Measurements from ENCODE around the gene RAB40C. TPM values are rescaled to one million over a fixed set of nuclear protein-coding genes. Genes with fewer than 3 reads are reported as not detected.

Gene RAB40C
- total and polyA plus RNA-seq, 9 of the 15 experiments (the other 6 are each of a cell fraction or from before 2014, with no cell fraction given), result 0.17 to 23.4 (median 8.7) TPM

GRCh38 chr16:673399-673991, 83.6 kb downstream of the RAB40C start:
- Histone ChIP-seq H3K9me1 (ENCODE audit: control insufficient read depth, insufficient read depth, low read length) (no peaks in the 10 kb centered on the region), H3K9me3 (replicated peaks; ENCODE audit: control insufficient read depth, insufficient read depth, low read depth, low read length) (no peaks in the 10 kb centered on the region), H3K4me1 (replicated peaks in 1 of 2; ENCODE audit: control insufficient read depth in 2 of 2, insufficient read depth in 2 of 2, low read length in 2 of 2) (peaks cover 20 to 98% of the 10 kb centered on the region in 2 experiments), H3K79me2 (ENCODE audit: control insufficient read depth, insufficient read depth, low read length) (peaks cover 22% of the 10 kb centered on the region), H3K27me3 (ENCODE audit: control insufficient read depth in 2 of 2, insufficient read depth in 2 of 2, low read length in 2 of 2) (no peaks in the 10 kb centered on the region), H3K36me3 (ENCODE audit: control insufficient read depth, insufficient read depth, low read length) (peaks cover 63% of the 10 kb centered on the region), H3K4me3 (no peak overlapping the region), H3K4me2 (ENCODE audit: insufficient read depth, low read length) (no peak overlapping the region), H2AFZ (ENCODE audit: low read depth, low read length) (no peak overlapping the region), H3K9ac (ENCODE audit: insufficient read depth in 1 of 2, low read depth in 2 of 2, low read length in 2 of 2) (peak overlapping the region in 1 of 2 experiments; percentile 61; a peak in 2 of 4 replicates), H3K27ac (ENCODE audit: extremely low read depth, low read depth, low read length) (peak overlapping the region; percentile 72; the same call in 1 of the 3 replicates), H4K20me1 (replicated peaks; ENCODE audit: control insufficient read depth, insufficient read depth, low read length) (0 out of 2 replicates have a peak, but pooled peaks cover 4% of the 10 kb centered on the region)
- ATAC-seq, result no peak
- DNase-seq (ENCODE audit: extremely low read depth in 1 of 4, low spot score in 3 of 4), result no peak
- CTCF ChIA-PET (ENCODE audit: low intra/inter-chr PET ratio), result no interaction called here
- TF ChIP-seq POLR2G (IDR thresholded peaks at IDR 0.05; ENCODE audit: low read depth, low read length) (peak; percentile 29; the same call in 1 of the 2 replicates), NCOA6 (IDR thresholded peaks at IDR 0.05) (no peak), ATF7 (IDR thresholded peaks at IDR 0.05) (no peak), ELF1 (tag; IDR thresholded peaks at IDR 0.05) (no peak), RBFOX2 (IDR thresholded peaks at IDR 0.05; ENCODE audit: low read depth, low read length) (peak; percentile 29; the same call in 1 of the 2 replicates), CSDE1 (IDR thresholded peaks at IDR 0.05) (no peak), KDM1A (IDR thresholded peaks at IDR 0.05) (no peak)
- TF ChIP-seq, protein P1, sequence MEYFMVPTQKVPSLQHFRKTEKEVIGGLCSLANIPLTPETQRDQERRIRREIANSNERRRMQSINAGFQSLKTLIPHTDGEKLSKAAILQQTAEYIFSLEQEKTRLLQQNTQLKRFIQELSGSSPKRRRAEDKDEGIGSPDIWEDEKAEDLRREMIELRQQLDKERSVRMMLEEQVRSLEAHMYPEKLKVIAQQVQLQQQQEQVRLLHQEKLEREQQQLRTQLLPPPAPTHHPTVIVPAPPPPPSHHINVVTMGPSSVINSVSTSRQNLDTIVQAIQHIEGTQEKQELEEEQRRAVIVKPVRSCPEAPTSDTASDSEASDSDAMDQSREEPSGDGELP (CRISPR knock-in tag; IDR thresholded peaks at IDR 0.05; ENCODE audit: borderline replicate concordance), result no peak
- intact Hi-C loops (cut with micrococcal nuclease) (no loop called here), in situ Hi-C loops (cut with MboI) (loop anchor here (10.0 kb wide), 1 partner anchor 279 kb away; the partner anchor contains the start of gene NME4)
- WGBS (ENCODE audit: insufficient coverage, low coverage, missing lambda C conversion rate), result 93% methylated on average over 15 of the region's 18 CpGs
- POLR2A ChIA-PET, result interaction anchor here (0.6 to 1.6 kb wide), 6 partner anchors 9 to 107 kb away, joined by 3 to 5 read pairs (median 3); partner anchors contain the start of gene NHLRC4
- BruUV-seq (replicated peaks), result TSS peak; percentile 33
- no peak for FAIRE-seq
